PFSK-1 (cell line): ENCODE data around the gene NXPH1.

Experiments
- POLR2AphosphoS5 ChIP-seq: IDR thresholded peaks from 2 replicates; pipeline ENCODE4 v1.6.1; 2012; ENCODE audit warnings: low read depth, mild to moderate bottlenecking, control low read depth, low read length, moderate library complexity
- SIN3A ChIP-seq: IDR thresholded peaks from 2 replicates; pipeline ENCODE4 v1.6.1; 2012; ENCODE audit warnings: mild to moderate bottlenecking, low read length, moderate library complexity, borderline replicate concordance; ENCODE audit not compliant: insufficient read depth
- TAF1 ChIP-seq: IDR thresholded peaks from 2 replicates; pipeline ENCODE4 v1.6.1; 2012; ENCODE audit warnings: low read length, control low read depth, borderline replicate concordance; ENCODE audit not compliant: insufficient read depth
- TF ChIP-seq, protein P1 (sequence below), 2 experiments: IDR thresholded peaks; 2 replicates each; pipeline versions ENCODE4 v1.6.1 to v1.8.0; 2011 to 2012; ENCODE audit warnings: low read depth in 2 of 2, low read length in 2 of 2, control low read depth in 1 of 2, inconsistent platforms in 1 of 2, mild to moderate bottlenecking in 1 of 2, moderate library complexity in 1 of 2; ENCODE audit not compliant: insufficient read depth in 1 of 2

- TF ChIP-seq, protein P1, sequence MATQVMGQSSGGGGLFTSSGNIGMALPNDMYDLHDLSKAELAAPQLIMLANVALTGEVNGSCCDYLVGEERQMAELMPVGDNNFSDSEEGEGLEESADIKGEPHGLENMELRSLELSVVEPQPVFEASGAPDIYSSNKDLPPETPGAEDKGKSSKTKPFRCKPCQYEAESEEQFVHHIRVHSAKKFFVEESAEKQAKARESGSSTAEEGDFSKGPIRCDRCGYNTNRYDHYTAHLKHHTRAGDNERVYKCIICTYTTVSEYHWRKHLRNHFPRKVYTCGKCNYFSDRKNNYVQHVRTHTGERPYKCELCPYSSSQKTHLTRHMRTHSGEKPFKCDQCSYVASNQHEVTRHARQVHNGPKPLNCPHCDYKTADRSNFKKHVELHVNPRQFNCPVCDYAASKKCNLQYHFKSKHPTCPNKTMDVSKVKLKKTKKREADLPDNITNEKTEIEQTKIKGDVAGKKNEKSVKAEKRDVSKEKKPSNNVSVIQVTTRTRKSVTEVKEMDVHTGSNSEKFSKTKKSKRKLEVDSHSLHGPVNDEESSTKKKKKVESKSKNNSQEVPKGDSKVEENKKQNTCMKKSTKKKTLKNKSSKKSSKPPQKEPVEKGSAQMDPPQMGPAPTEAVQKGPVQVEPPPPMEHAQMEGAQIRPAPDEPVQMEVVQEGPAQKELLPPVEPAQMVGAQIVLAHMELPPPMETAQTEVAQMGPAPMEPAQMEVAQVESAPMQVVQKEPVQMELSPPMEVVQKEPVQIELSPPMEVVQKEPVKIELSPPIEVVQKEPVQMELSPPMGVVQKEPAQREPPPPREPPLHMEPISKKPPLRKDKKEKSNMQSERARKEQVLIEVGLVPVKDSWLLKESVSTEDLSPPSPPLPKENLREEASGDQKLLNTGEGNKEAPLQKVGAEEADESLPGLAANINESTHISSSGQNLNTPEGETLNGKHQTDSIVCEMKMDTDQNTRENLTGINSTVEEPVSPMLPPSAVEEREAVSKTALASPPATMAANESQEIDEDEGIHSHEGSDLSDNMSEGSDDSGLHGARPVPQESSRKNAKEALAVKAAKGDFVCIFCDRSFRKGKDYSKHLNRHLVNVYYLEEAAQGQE (IDR thresholded peaks at IDR 0.05; ENCODE audit: insufficient read depth in 1 of 2, low read depth in 2 of 2, low read length in 2 of 2): no peak
- TF ChIP-seq POLR2AphosphoS5 (no peak), SIN3A (no peak), TAF1 (no peak)
These were observed 128.0 kb downstream of the NXPH1 start for GRCh38 chr7:8561449-8561848.
